Measurements from ENCODE around the gene HEPHL1.

HEPHL1 gene

GRCh38 chr11:94048032-94048709, 27.0 kb downstream of the HEPHL1 start:
- DNase-seq (ENCODE audit: low read depth): no peak
- no peak overlapping the region for H3K4me3 ChIP-seq (ENCODE audit: control insufficient read depth, low read depth, low read length)
- TF ChIP-seq CTCF (conservative IDR thresholded peaks at IDR 0.05; ENCODE audit: control insufficient read depth, insufficient read depth, low read depth, low read length): no peak

- no peak overlapping the region for H3K4me3 ChIP-seq (ENCODE audit: control insufficient read depth, low read depth, low read length)
- no peak for DNase-seq (ENCODE audit: low read depth)
- TF ChIP-seq CTCF (conservative IDR thresholded peaks at IDR 0.05; ENCODE audit: control insufficient read depth, insufficient read depth, low read depth, low read length): no peak
These were observed 28.2 kb downstream of the HEPHL1 start for GRCh38 chr11:94049351-94049750.

- no peak for DNase-seq (ENCODE audit: low read depth)
- no peak overlapping the region for H3K4me3 ChIP-seq (ENCODE audit: control insufficient read depth, low read depth, low read length)
- TF ChIP-seq CTCF (conservative IDR thresholded peaks at IDR 0.05; ENCODE audit: control insufficient read depth, insufficient read depth, low read depth, low read length): no peak
These were observed 37.5 kb downstream of the HEPHL1 start for GRCh38 chr11:94058630-94059029.

GRCh38 chr11:94059065-94059464, 37.9 kb downstream of the HEPHL1 start:
- no peak for DNase-seq (ENCODE audit: low read depth)
- no peak for TF ChIP-seq CTCF (conservative IDR thresholded peaks at IDR 0.05; ENCODE audit: control insufficient read depth, insufficient read depth, low read depth, low read length)
- no peak overlapping the region for H3K4me3 ChIP-seq (ENCODE audit: control insufficient read depth, low read depth, low read length)

- DNase-seq (ENCODE audit: low read depth): no peak
- TF ChIP-seq CTCF (conservative IDR thresholded peaks at IDR 0.05; ENCODE audit: control insufficient read depth, insufficient read depth, low read depth, low read length): no peak
- no peak overlapping the region for H3K4me3 ChIP-seq (ENCODE audit: control insufficient read depth, low read depth, low read length)
These were observed 39.2 kb downstream of the HEPHL1 start for GRCh38 chr11:94060401-94060800.

- H3K4me3 ChIP-seq (ENCODE audit: control insufficient read depth, low read depth, low read length): no peak overlapping the region
- no peak for TF ChIP-seq CTCF (conservative IDR thresholded peaks at IDR 0.05; ENCODE audit: control insufficient read depth, insufficient read depth, low read depth, low read length)
- DNase-seq (ENCODE audit: low read depth): no peak
These were observed 41.2 kb downstream of the HEPHL1 start for GRCh38 chr11:94062360-94062759.
